Upper lobe of left lung (tissue), 6 donors: Measurements from ENCODE around the gene EGFR. TPM values are rescaled to one million over a fixed set of nuclear protein-coding genes. Genes with fewer than 3 reads are reported as not detected.

Source experiments
- ATAC-seq, 2 donors: fragments of 200-7000 bp; cut with Tn5 transposase; one replicate each; pipeline ENCODE4 v1.9.1; 2022; ENCODE audit warnings: mild to moderate bottlenecking in 2 of 2, moderate library complexity in 2 of 2; ENCODE audit not compliant: low FRiP score in 2 of 2
- DNase-seq, 2 donors: peaks; one replicate each; pipeline ENCODE4 v3.0.0-alpha.2; 2019 to 2020
- H3K27ac ChIP-seq, 4 donors: fragments of 200-600 bp; sonication (generic); one replicate each; pipeline ENCODE4 v1.5.1; 2016 to 2019
- H3K27me3 ChIP-seq, 4 donors: fragments of 200-600 bp; sonication (generic); one replicate each; pipeline ENCODE4 v1.5.1; 2017 to 2019
- H3K36me3 ChIP-seq, 4 donors: fragments of 200-600 bp; sonication (generic); one replicate each; pipeline ENCODE4 v1.5.1; 2016 to 2019
- H3K4me1 ChIP-seq, 4 donors: fragments of 200-600 bp; sonication (generic); one replicate each; pipeline ENCODE4 v1.5.1; 2018 to 2019
- H3K4me3 ChIP-seq, 4 donors: fragments of 200-600 bp; sonication (generic); one replicate each; pipeline ENCODE4 v1.5.1; 2017 to 2019; ENCODE audit warnings: mild to moderate bottlenecking in 2 of 4, moderate library complexity in 1 of 4
- H3K9me3 ChIP-seq, 4 donors: fragments of 200-600 bp; sonication (generic); one replicate each; pipeline ENCODE4 v1.5.1; 2018 to 2019
- EP300 ChIP-seq, 4 donors: sonication (generic); formaldehyde crosslinking; IDR thresholded peaks; one replicate each; pipeline ENCODE4 v1.5.1; 2017; ENCODE audit warnings: antibody characterized with exemption in 4 of 4, control low read depth in 2 of 4
- POLR2A ChIP-seq, 4 donors: fragments of 450-650 bp; IDR thresholded peaks; one replicate each; pipeline ENCODE4 v1.5.1; 2016 to 2017; ENCODE audit warnings: antibody characterized with exemption in 4 of 4, mild to moderate bottlenecking in 2 of 4
- POLR2AphosphoS5 ChIP-seq, 2 donors: sonication (generic); formaldehyde crosslinking; IDR thresholded peaks; one replicate each; pipeline ENCODE4 v1.5.1; 2017; ENCODE audit warnings: antibody characterized with exemption in 2 of 2
- WGBS, 2 donors: methylation state at CpG; one replicate each; pipeline ENCODE4 v1.1.5; 2017 to 2018; 5-methylcytosine and 5-hydroxymethylcytosine counted together
- total RNA-seq, 6 donors: library from RNA; depleted of rRNA in 4 of 6; stranded (reverse); fragments of >200 nt in 4 of 6; gene quantifications; one replicate each; pipeline versions ENCODE4 v1.1.0 to v1.2.1, GENCODE V29; 2016 to 2021
- TF ChIP-seq, protein P1 (sequence below), 6 experiments: fragments of 450-650 bp in 4 of 6; fragments of 200-600 bp in 2 of 6; sonication (generic) in 2 of 6; IDR thresholded peaks; one replicate each; pipeline ENCODE4 v1.5.1; 2016 to 2019; ENCODE audit warnings: antibody characterized with exemption in 6 of 6
- donor health status: DM: no; HTN: no; CAD: no; lungs with moderate emphysema.
- donor health status: DM: no; HTN: yes; CAD: no; lungs with severe emphysema.

The EGFR gene
- total RNA-seq, 6 donors from 2014 or later = 58.7 to 110 (median 93.2) TPM

DNA sequence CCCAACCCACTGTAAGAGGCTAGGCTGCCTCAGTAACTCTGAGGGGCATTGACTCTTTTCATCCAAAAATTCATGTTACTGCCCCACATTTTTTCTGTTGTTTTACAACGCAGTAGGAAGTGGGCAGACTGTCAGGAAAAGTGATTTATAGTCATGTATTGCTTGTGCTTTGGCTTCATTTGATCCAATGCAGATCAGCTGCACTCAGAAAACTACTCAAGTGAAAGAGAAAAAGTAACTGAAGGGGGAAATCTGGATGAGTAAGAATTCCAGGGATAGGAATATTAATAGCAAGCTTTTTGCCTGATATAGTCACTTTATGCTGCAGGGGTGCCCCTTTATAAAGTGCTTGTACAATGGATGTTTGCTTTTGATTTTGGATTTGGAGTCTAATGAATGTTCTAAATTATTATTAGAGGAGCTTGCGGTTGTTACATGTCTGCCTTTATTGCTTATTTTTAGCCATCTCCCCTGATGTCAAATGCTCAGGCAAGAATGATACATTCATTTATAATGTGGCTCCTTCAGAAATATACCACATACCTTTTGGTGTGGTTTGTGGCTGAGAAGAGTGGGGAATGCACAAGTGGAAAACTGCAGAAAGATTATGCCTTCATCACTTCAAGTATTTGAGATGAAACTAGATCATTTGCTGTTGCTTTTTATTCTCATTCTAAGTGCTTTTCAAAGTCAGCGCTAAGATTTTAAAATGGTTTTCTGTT lies 86.1 kb downstream of the EGFR start:
- Histone ChIP-seq H3K4me1 (peaks cover 18 to 31% (median 23%) of the 10 kb centered on the region in 4 donors), H3K9me3 (no peaks in the 10 kb centered on the region), H3K4me3 (no peak overlapping the region), H3K27me3 (no peaks in the 10 kb centered on the region), H3K36me3 (no peaks in the 10 kb centered on the region), H3K27ac (no peak overlapping the region)
- 59 to 63% methylated on average over 3 of the region's 3 CpGs for WGBS, 2 donors
- ATAC-seq (no peak), DNase-seq (no peak)
- TF ChIP-seq, protein P1, sequence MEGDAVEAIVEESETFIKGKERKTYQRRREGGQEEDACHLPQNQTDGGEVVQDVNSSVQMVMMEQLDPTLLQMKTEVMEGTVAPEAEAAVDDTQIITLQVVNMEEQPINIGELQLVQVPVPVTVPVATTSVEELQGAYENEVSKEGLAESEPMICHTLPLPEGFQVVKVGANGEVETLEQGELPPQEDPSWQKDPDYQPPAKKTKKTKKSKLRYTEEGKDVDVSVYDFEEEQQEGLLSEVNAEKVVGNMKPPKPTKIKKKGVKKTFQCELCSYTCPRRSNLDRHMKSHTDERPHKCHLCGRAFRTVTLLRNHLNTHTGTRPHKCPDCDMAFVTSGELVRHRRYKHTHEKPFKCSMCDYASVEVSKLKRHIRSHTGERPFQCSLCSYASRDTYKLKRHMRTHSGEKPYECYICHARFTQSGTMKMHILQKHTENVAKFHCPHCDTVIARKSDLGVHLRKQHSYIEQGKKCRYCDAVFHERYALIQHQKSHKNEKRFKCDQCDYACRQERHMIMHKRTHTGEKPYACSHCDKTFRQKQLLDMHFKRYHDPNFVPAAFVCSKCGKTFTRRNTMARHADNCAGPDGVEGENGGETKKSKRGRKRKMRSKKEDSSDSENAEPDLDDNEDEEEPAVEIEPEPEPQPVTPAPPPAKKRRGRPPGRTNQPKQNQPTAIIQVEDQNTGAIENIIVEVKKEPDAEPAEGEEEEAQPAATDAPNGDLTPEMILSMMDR (IDR thresholded peaks at IDR 0.05) = no peak
- no peak for TF ChIP-seq POLR2AphosphoS5 (IDR thresholded peaks at IDR 0.05)
- no peak for TF ChIP-seq EP300 (IDR thresholded peaks at IDR 0.05)
- no peak for TF ChIP-seq POLR2A (IDR thresholded peaks at IDR 0.05)

DNA sequence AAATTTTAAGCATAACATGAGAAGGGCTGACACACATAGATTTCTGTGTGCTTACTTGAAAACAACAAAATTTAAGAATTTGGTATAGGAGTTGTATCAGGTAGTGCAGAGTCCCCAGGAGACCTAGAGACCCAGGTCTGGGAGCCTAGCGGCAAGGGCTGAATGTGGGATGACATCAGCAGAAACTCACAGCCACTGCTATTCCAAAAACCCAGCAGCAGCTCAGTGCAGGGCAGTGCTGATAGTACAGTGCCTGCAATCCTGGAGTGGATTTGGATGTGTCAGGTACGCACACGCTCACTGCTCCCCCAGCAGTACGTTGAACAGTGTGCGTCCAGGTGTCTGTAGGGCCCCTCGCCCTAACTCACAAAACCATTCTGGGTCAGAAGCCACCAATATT lies 87.1 kb downstream of the EGFR start:
- Histone ChIP-seq H3K4me1 (peaks cover 18 to 29% (median 25%) of the 10 kb centered on the region in 4 donors), H3K27me3 (no peaks in the 10 kb centered on the region), H3K4me3 (no peak overlapping the region), H3K9me3 (no peaks in the 10 kb centered on the region), H3K36me3 (no peaks in the 10 kb centered on the region), H3K27ac (no peak overlapping the region)
- ATAC-seq (no peak), DNase-seq (no peak)
- TF ChIP-seq, protein P1 (IDR thresholded peaks at IDR 0.05) = no peak
- no peak for TF ChIP-seq EP300 (IDR thresholded peaks at IDR 0.05)
- TF ChIP-seq POLR2A (IDR thresholded peaks at IDR 0.05) = no peak
- TF ChIP-seq POLR2AphosphoS5 (IDR thresholded peaks at IDR 0.05) = no peak
- WGBS, 2 donors = 93 to 95% methylated on average over 6 of the region's 6 CpGs

DNA sequence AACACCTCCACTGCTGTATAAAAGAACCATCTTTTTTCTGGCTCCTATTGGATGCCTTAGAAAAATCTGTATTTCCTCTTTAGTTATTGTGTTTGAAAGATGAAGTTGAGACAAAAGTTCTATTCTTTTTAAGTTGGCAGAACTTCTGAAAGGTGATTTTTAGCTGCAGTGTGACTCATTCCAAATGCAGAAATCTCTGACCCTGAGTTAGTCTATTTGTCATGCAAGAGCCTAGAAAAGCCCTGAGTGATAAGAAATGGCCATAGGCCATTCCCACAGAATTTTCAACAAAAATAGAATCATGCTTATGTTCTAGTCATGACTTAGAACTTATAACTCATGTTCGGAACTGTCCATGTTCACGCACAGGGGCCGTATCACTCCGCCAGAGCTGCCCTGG lies 89.1 kb downstream of the EGFR start:
- 98% methylated on average over 4 of the region's 4 CpGs for WGBS, 2 donors
- H3K4me1 ChIP-seq = peaks cover 26 to 40% (median 37%) of the 10 kb centered on the region in 4 donors

DNA sequence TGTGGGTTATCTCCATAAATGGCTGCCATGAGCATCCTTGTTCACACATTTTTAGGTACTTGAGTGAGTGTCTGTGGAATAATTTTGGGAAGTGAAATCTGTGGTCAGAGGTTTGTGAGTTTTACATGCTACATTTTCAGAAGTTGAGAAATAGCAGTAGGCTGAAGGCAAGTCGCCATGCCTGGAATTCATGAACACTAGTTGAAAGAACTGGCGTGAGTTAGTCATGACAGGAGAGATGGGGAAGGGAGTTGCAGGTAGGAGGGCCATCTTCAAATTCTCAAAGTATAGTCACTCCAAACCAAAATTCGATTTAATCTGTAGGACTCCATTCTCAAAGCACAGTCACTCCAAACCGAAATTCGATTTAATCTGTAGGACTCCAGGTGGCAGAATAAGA lies 89.6 kb downstream of the EGFR start:
- ATAC-seq (no peak), DNase-seq (no peak)
- H3K4me3 ChIP-seq = no peak overlapping the region
- peaks cover 29 to 44% (median 40%) of the 10 kb centered on the region in 4 donors for H3K4me1 ChIP-seq
- no peak overlapping the region for H3K27ac ChIP-seq
- H3K9me3 ChIP-seq = no peaks in the 10 kb centered on the region
- TF ChIP-seq POLR2A (IDR thresholded peaks at IDR 0.05) = no peak
- TF ChIP-seq, protein P1 (IDR thresholded peaks at IDR 0.05) = no peak
- TF ChIP-seq POLR2AphosphoS5 (IDR thresholded peaks at IDR 0.05) = no peak
- TF ChIP-seq EP300 (IDR thresholded peaks at IDR 0.05) = no peak
- 92 to 95% methylated on average over 5 of the region's 5 CpGs for whole genome bisulfite sequencing, 2 donors
- no peaks in the 10 kb centered on the region for H3K36me3 ChIP-seq
- H3K27me3 ChIP-seq = no peaks in the 10 kb centered on the region

More for the DNA sequence above, 89.1 kb downstream of the EGFR start:
- H3K4me3 ChIP-seq = no peak overlapping the region
- H3K36me3 ChIP-seq = no peaks in the 10 kb centered on the region
- no peaks in the 10 kb centered on the region for H3K9me3 ChIP-seq
- H3K27ac ChIP-seq = no peak overlapping the region
- DNase-seq = no peak
- no peak for ATAC-seq
- TF ChIP-seq POLR2AphosphoS5 (IDR thresholded peaks at IDR 0.05) = no peak
- TF ChIP-seq, protein P1 (IDR thresholded peaks at IDR 0.05) = no peak
- no peak for TF ChIP-seq EP300 (IDR thresholded peaks at IDR 0.05)
- no peak for TF ChIP-seq POLR2A (IDR thresholded peaks at IDR 0.05)
- no peaks in the 10 kb centered on the region for H3K27me3 ChIP-seq

DNA sequence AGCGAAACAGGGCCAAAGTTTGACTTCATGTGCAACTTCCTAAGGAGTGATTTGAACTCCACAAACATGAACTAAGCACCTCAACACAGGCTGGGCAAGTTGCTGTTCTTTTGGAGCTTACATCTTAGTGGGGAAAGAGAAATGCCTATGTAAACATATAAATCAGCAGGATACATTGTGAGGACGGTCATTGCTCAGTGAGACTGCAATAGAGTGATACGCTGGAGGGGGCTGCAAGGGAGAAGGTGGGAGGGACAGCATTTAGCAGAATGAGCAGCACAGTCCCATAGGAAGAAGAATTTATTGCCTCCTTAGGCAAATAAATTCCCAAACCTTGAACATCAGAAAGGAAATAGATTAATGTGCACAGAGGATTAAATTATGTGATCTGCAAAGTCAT lies 90.0 kb downstream of the EGFR start:
- no peaks in the 10 kb centered on the region for H3K9me3 ChIP-seq
- H3K36me3 ChIP-seq = no peaks in the 10 kb centered on the region
- WGBS, 2 donors = 59 to 65% methylated on average over 3 of the region's 3 CpGs
- no peak overlapping the region for H3K4me3 ChIP-seq
- DNase-seq = no peak
- peaks cover 29 to 47% (median 42%) of the 10 kb centered on the region in 4 donors for H3K4me1 ChIP-seq
- H3K27me3 ChIP-seq = no peaks in the 10 kb centered on the region
- no peak for TF ChIP-seq POLR2A (IDR thresholded peaks at IDR 0.05)
- TF ChIP-seq, protein P1 (IDR thresholded peaks at IDR 0.05) = no peak
- no peak for TF ChIP-seq EP300 (IDR thresholded peaks at IDR 0.05)
- no peak for TF ChIP-seq POLR2AphosphoS5 (IDR thresholded peaks at IDR 0.05)
- H3K27ac ChIP-seq = no peak overlapping the region
- ATAC-seq = no peak
